Measurements from ENCODE around the gene HMBS.

DNA sequence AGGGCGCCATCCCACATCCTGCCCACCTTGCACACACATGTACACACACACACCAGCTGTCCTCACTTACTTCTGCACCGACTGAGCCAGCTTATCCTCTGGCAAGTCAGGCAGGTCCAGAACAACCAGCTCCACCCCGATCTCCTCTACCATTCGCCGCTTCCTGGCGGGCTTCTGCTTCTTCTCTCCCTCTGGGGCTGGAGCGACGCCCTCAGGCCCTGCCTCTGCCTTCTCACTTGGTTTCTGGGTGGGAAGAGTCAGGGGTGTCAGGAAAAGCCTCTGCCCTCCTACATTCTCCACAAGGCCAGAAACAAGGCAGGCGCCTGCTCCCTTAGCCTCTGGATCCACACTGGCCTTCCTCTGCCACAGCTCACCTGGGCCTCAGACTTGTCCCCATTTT is 36.0 kb upstream of the HMBS start:
- TF ChIP-seq POLR2A (IDR thresholded peaks at IDR 0.05): no peak
- TF ChIP-seq, protein P1, sequence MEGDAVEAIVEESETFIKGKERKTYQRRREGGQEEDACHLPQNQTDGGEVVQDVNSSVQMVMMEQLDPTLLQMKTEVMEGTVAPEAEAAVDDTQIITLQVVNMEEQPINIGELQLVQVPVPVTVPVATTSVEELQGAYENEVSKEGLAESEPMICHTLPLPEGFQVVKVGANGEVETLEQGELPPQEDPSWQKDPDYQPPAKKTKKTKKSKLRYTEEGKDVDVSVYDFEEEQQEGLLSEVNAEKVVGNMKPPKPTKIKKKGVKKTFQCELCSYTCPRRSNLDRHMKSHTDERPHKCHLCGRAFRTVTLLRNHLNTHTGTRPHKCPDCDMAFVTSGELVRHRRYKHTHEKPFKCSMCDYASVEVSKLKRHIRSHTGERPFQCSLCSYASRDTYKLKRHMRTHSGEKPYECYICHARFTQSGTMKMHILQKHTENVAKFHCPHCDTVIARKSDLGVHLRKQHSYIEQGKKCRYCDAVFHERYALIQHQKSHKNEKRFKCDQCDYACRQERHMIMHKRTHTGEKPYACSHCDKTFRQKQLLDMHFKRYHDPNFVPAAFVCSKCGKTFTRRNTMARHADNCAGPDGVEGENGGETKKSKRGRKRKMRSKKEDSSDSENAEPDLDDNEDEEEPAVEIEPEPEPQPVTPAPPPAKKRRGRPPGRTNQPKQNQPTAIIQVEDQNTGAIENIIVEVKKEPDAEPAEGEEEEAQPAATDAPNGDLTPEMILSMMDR (IDR thresholded peaks at IDR 0.05): no peak
